A673 (cell line): Measurements from ENCODE around the gene CAMKK1. TPM values are rescaled to one million over a fixed set of nuclear protein-coding genes. Genes with fewer than 3 reads are reported as not detected.

ENCODE experiments used
- BruUV-seq: library from RNA; stranded (reverse); fragments of 400-500 nt; replicated peaks from 2 replicates; lab custom pipeline; 2021; lab: Mats Ljungman, UMichigan
- CTCF ChIA-PET: fragments of 300-600 bp; sonication (Branson Sonifier 250); formaldehyde crosslinking; loops from one replicate; lab custom pipeline; 2022; ENCODE audit warnings: antibody characterized with exemption; lab: Charles Lee
- POLR2A ChIA-PET: fragments of 300-600 bp; sonication (Branson Sonifier 250); formaldehyde crosslinking; loops from one replicate; lab custom pipeline; 2022; ENCODE audit warnings: antibody characterized with exemption; ENCODE audit not compliant: low non-redundant PET; lab: Charles Lee
- DNase-seq: peaks from one replicate; pipeline ENCODE4 v3.0.0-alpha.2; 2015; ENCODE audit warnings: low spot score
- H3K27ac ChIP-seq: fragments of 200-600 bp; sonication (generic); 2 replicates; pipeline ENCODE4 v1.5.1; 2016; ENCODE audit warnings: mixed run types, low read depth, mild to moderate bottlenecking, mixed read lengths, antibody characterized with exemption, low read length; ENCODE audit not compliant: poor library complexity, severe bottlenecking
- H3K27me3 ChIP-seq: fragments of 200-600 bp; sonication (generic); replicated peaks from 2 replicates; pipeline ENCODE4 v1.6.1; 2017; ENCODE audit warnings: mixed run types, low read depth, mild to moderate bottlenecking, mixed read lengths, antibody characterized with exemption, low read length; ENCODE audit not compliant: insufficient read depth, poor library complexity
- H3K36me3 ChIP-seq: fragments of 200-600 bp; sonication (generic); 2 replicates; pipeline ENCODE4 v1.6.1; 2016; ENCODE audit warnings: mixed run types, mild to moderate bottlenecking, mixed read lengths, antibody characterized with exemption, low read length; ENCODE audit not compliant: insufficient read depth, poor library complexity, severe bottlenecking
- H3K4me1 ChIP-seq: fragments of 200-600 bp; sonication (generic); 2 replicates; pipeline ENCODE4 v1.6.1; 2017; ENCODE audit warnings: mixed run types, mild to moderate bottlenecking, mixed read lengths, antibody characterized with exemption, low read length; ENCODE audit not compliant: insufficient read depth, poor library complexity, severe bottlenecking
- H3K4me3 ChIP-seq: fragments of 200-600 bp; sonication (generic); 2 replicates; pipeline ENCODE4 v1.5.1; 2016; ENCODE audit warnings: low read depth, mixed run types, mild to moderate bottlenecking, mixed read lengths, low read length; ENCODE audit not compliant: poor library complexity, severe bottlenecking
- H3K9me3 ChIP-seq: fragments of 200-600 bp; sonication (generic); 2 replicates; pipeline ENCODE4 v1.6.1; 2016; ENCODE audit warnings: mixed run types, low read depth, mild to moderate bottlenecking, mixed read lengths, antibody characterized with exemption, low read length; ENCODE audit not compliant: poor library complexity, severe bottlenecking
- EZH2 ChIP-seq: fragments of 200-600 bp; sonication (generic); IDR thresholded peaks from 2 replicates; pipeline ENCODE4 v1.6.1; 2017; ENCODE audit warnings: borderline replicate concordance, low read depth, mild to moderate bottlenecking, mixed read lengths, antibody characterized with exemption, low read length; ENCODE audit not compliant: poor library complexity, severe bottlenecking
- intact Hi-C: fragments of 100-400 bp; cut with micrococcal nuclease; formaldehyde crosslinking; loops from one replicate; pipeline ENCODE4 v1.10.0; 2022; ENCODE audit not compliant: unreplicated experiment
- total RNA-seq: library from RNA; stranded (reverse); gene quantifications from 2 replicates; pipeline ENCODE4 v1.2.3, GENCODE V29; 2021
- TF ChIP-seq, protein P1 (sequence below): fragments of 300-800, 200-600 bp; sonication (generic); conservative IDR thresholded peaks from 2 replicates; pipeline ENCODE4 v1.5.1; 2017; ENCODE audit warnings: low read depth, mild to moderate bottlenecking, antibody characterized with exemption, low read length, moderate library complexity, mixed read lengths

CAMKK1 gene
- total RNA-seq, 1 experiment from 2014 or later, result 6.1 TPM

DNA sequence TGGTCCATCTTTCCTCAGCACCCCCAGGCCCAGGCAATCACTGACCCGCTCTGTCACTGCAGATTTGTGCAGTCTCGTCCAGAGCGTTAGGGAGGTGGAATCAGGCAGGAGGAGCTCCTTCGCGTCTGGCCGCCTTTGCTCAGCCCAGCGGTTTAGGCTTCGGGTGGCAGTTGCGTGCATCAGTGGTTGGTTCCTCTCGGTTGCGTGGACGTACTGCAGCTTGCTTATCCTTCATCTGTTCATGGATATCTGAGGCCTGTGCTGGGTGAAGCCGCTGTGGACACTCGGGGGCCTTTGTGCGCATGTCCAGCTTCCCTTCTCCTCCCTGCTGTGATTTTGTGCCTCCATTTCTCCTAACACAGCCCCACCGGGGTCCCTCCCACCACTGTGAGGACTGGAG is 28.2 kb upstream of the CAMKK1 start:
- intact Hi-C loops, result no loop called here
- Histone ChIP-seq H3K27me3 (no peaks in the 10 kb centered on the region), H3K36me3 (no peaks in the 10 kb centered on the region), H3K9me3 (no peaks in the 10 kb centered on the region), H3K4me3 (no peak overlapping the region), H3K4me1 (peaks cover 9% of the 10 kb centered on the region), H3K27ac (no peak overlapping the region)
- TF ChIP-seq, protein P1, sequence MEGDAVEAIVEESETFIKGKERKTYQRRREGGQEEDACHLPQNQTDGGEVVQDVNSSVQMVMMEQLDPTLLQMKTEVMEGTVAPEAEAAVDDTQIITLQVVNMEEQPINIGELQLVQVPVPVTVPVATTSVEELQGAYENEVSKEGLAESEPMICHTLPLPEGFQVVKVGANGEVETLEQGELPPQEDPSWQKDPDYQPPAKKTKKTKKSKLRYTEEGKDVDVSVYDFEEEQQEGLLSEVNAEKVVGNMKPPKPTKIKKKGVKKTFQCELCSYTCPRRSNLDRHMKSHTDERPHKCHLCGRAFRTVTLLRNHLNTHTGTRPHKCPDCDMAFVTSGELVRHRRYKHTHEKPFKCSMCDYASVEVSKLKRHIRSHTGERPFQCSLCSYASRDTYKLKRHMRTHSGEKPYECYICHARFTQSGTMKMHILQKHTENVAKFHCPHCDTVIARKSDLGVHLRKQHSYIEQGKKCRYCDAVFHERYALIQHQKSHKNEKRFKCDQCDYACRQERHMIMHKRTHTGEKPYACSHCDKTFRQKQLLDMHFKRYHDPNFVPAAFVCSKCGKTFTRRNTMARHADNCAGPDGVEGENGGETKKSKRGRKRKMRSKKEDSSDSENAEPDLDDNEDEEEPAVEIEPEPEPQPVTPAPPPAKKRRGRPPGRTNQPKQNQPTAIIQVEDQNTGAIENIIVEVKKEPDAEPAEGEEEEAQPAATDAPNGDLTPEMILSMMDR, result no peak
- TF ChIP-seq EZH2, result no peak
- CTCF ChIA-PET, result no interaction called here
- no peak for DNase-seq
- POLR2A ChIA-PET, result no interaction called here
- BruUV-seq, result no TSS peak

DNA sequence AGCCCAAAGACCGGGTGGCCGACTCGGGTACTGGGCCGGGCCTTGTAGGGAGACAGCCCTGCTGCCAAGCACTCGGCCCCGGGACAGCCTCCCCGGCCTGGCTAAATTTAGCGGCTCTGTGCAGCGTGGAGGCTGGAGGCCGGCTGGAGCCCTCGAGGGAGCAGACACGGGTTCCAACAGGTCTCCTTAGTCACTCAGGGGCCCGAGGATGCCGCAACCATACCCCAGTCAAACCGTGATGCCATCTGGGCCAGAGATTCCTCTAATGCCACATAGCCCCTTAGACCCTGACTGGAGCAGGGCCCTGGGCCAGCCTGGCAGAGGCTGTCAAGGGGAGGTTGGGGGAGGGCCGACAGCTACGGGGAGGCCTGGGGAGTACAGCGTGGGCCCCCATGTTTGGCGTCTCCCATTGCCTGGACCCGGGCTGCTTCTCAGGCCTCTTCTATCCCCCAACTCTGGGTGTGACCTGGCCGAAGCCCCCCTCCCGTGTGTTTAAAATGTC is 26.3 kb upstream of the CAMKK1 start:
- no peaks in the 10 kb centered on the region for H3K9me3 ChIP-seq
- peaks cover 9% of the 10 kb centered on the region for H3K4me1 ChIP-seq
- intact Hi-C loops, result loop anchor here (10.0 kb wide), 3 partner anchors 156 to 496 kb away; no protein-coding TSS in a partner anchor
- no peak for DNase-seq
- no TSS peak for BruUV-seq
- H3K27me3 ChIP-seq, result no peaks in the 10 kb centered on the region
- CTCF ChIA-PET, result no interaction called here
- POLR2A ChIA-PET, result no interaction called here
- no peak overlapping the region for H3K27ac ChIP-seq
- no peaks in the 10 kb centered on the region for H3K36me3 ChIP-seq
- TF ChIP-seq, protein P1, result no peak
- no peak for TF ChIP-seq EZH2
- H3K4me3 ChIP-seq, result no peak overlapping the region

DNA sequence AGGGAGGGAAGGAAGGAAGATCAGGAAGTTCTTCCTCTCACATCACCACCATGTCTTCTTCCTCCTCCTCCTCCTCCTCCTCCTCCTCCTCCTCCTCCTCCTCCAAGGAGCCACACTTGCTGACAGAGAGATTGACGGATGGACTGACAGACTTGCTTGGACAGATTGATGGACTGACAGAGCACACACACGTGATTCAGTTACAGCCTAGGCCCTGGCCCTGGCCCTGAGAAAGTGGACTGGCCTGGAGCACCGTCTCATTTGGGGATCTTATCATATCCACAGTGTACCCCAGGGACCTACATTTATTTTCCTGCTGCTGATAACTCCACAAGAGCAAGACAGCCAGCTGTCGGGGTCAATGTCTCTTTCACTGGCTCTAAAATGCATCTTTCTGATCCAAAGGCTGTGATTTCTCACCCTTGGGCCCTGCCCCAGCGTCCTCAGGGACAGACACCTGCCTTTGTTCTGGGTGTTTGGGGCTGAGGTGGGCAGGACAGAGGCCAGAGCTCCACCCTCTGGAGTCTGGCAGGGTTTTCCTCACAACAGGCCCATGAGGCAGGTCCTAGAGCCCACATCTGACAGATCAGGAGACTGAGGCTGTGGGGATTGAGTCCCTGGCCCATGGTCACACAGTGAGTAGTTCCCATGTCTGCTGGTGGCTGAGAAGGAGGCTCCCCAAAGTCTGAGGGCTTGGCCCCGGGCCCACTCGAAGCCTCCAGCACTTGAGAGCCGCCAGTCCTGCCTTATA is 25.7 kb upstream of the CAMKK1 start:
- Histone ChIP-seq H3K27ac (no peak overlapping the region), H3K9me3 (no peaks in the 10 kb centered on the region), H3K4me1 (peaks cover 9% of the 10 kb centered on the region), H3K27me3 (no peaks in the 10 kb centered on the region), H3K4me3 (no peak overlapping the region), H3K36me3 (no peaks in the 10 kb centered on the region)
- intact Hi-C loops, result loop anchor here (10.0 kb wide), 3 partner anchors 156 to 496 kb away; no protein-coding TSS in a partner anchor
- no peak for TF ChIP-seq EZH2
- TF ChIP-seq, protein P1, result no peak
- ChIA-PET POLR2A (no interaction called here), CTCF (no interaction called here)
- BruUV-seq, result no TSS peak
- DNase-seq, result no peak
